SU-DHL-6 (cell line): Measurements from ENCODE around the gene CCDC83.
"Not testable (repeated sequence)": the region's sequence is repeated elsewhere in the genome, so short reads cannot be mapped to it uniquely, and the experiment has no call there.

Source experiments
- H2AFZ ChIP-seq: fragments of 200-600 bp; sonication (generic); 2 replicates; pipeline ENCODE4 v1.6.1; 2014; ENCODE audit warnings: low read depth, mild to moderate bottlenecking, moderate library complexity, mixed read lengths, antibody characterized with exemption, low read length; ENCODE audit not compliant: severe bottlenecking
- H3F3A ChIP-seq: fragments of 200-600 bp; shearing (Covaris generic); 2 replicates; pipeline ENCODE4 v1.6.0; 2016; ENCODE audit warnings: antibody characterized with exemption, mild to moderate bottlenecking; ENCODE audit not compliant: insufficient read depth
- H3K27ac ChIP-seq: fragments of 200-600 bp; sonication (generic); 2 replicates; pipeline ENCODE4 v1.5.1; 2016; ENCODE audit warnings: low read depth, mild to moderate bottlenecking, low read length, moderate library complexity, mixed read lengths
- H3K27me3 ChIP-seq: fragments of 200-600 bp; sonication (generic), shearing (Covaris generic); 2 replicates; pipeline ENCODE4 v1.6.0; 2014; ENCODE audit warnings: mild to moderate bottlenecking, low read length
- H3K36me3 ChIP-seq: fragments of 200-600 bp; sonication (generic); 2 replicates; pipeline ENCODE4 v1.6.1; 2014; ENCODE audit warnings: mild to moderate bottlenecking, low read length, mixed read lengths
- H3K4me2 ChIP-seq: fragments of 300-600, 200-600 bp; shearing (Covaris generic), sonication (generic); 2 replicates; pipeline ENCODE4 v1.6.0; 2014; ENCODE audit warnings: low read length, low read depth, mild to moderate bottlenecking; ENCODE audit not compliant: poor library complexity, severe bottlenecking
- H3K4me3 ChIP-seq: fragments of 200-600 bp; sonication (generic); 2 replicates; pipeline ENCODE4 v1.5.1; 2014; ENCODE audit warnings: antibody characterized with exemption, low read length, mild to moderate bottlenecking, mixed read lengths; ENCODE audit not compliant: insufficient read depth, poor library complexity, severe bottlenecking
- H3K79me2 ChIP-seq: fragments of 200-600 bp; sonication (generic); 2 replicates; pipeline ENCODE4 v1.6.1; 2014; ENCODE audit warnings: mild to moderate bottlenecking, low read length, moderate library complexity; ENCODE audit not compliant: insufficient read depth
- H3K9ac ChIP-seq: fragments of 200-600 bp; sonication (generic); 2 replicates; pipeline ENCODE4 v1.7.0; 2014; ENCODE audit warnings: mild to moderate bottlenecking, low read length
- H3K9me2 ChIP-seq: fragments of 200-600 bp; sonication (generic); replicated peaks from 2 replicates; pipeline ENCODE4 v1.6.1; 2014; ENCODE audit warnings: low read length; ENCODE audit not compliant: insufficient read depth
- H3K9me3 ChIP-seq: fragments of 200-600 bp; sonication (generic); 2 replicates; pipeline ENCODE4 v1.6.1; 2014; ENCODE audit warnings: low read length, mixed read lengths; ENCODE audit not compliant: insufficient read depth
- H4K20me1 ChIP-seq: fragments of 200-600 bp; sonication (generic); 2 replicates; pipeline ENCODE4 v1.6.1; 2014; ENCODE audit warnings: low read depth, mild to moderate bottlenecking, antibody characterized with exemption, low read length, moderate library complexity, mixed read lengths
- EZH2phosphoT487 ChIP-seq: fragments of 200-600 bp; sonication (generic), shearing (Covaris generic); conservative IDR thresholded peaks from 2 replicates; pipeline ENCODE4 v1.6.1; 2018; ENCODE audit warnings: mild to moderate bottlenecking, antibody characterized with exemption, low read length, moderate library complexity, mixed read lengths
- TF ChIP-seq, protein P1 (sequence below): fragments of 200-600 bp; sonication (generic); IDR thresholded peaks from one replicate; pipeline ENCODE4 v1.5.1; 2017; ENCODE audit warnings: antibody characterized with exemption, mild to moderate bottlenecking, low read length, moderate library complexity; ENCODE audit not compliant: insufficient read depth, poor library complexity, severe bottlenecking

Gene CCDC83

DNA sequence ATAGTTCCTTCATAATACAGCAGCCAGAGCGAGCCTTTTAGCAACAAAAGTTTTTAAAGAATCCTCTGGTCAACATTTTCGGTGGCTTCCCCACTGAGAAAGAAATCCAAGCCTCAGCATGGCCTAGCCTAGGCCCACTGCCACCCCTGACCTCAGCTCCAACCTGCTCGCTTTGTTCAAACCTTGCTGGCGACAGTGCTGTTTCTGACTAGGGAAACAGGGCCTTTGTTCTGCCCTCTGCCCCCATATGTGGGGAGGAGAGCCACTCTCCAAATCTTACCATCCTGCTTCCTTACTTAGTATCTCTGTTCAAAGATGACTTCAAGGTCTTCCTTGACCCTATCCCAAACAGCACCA lies 95.8 kb downstream of the CCDC83 start:
- Histone ChIP-seq H3K27ac (no peak overlapping the region), H2AFZ (no peak overlapping the region), H3K9me3 (peaks cover 5% of the 10 kb centered on the region; the same call in 1 of the 2 replicates), H3K9ac (no peak overlapping the region), H3K36me3 (peaks cover 19% of the 10 kb centered on the region), H3K4me2 (no peak overlapping the region), H4K20me1 (no peaks in the 10 kb centered on the region), H3F3A (0 out of 2 replicates have a peak, but pooled peaks cover 3% of the 10 kb centered on the region), H3K79me2 (no peaks in the 10 kb centered on the region), H3K27me3 (no peaks in the 10 kb centered on the region), H3K9me2 (no peaks in the 10 kb centered on the region), H3K4me3 (no peak overlapping the region)
- TF ChIP-seq, protein P1, sequence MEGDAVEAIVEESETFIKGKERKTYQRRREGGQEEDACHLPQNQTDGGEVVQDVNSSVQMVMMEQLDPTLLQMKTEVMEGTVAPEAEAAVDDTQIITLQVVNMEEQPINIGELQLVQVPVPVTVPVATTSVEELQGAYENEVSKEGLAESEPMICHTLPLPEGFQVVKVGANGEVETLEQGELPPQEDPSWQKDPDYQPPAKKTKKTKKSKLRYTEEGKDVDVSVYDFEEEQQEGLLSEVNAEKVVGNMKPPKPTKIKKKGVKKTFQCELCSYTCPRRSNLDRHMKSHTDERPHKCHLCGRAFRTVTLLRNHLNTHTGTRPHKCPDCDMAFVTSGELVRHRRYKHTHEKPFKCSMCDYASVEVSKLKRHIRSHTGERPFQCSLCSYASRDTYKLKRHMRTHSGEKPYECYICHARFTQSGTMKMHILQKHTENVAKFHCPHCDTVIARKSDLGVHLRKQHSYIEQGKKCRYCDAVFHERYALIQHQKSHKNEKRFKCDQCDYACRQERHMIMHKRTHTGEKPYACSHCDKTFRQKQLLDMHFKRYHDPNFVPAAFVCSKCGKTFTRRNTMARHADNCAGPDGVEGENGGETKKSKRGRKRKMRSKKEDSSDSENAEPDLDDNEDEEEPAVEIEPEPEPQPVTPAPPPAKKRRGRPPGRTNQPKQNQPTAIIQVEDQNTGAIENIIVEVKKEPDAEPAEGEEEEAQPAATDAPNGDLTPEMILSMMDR: no peak
- TF ChIP-seq EZH2phosphoT487: no peak

DNA sequence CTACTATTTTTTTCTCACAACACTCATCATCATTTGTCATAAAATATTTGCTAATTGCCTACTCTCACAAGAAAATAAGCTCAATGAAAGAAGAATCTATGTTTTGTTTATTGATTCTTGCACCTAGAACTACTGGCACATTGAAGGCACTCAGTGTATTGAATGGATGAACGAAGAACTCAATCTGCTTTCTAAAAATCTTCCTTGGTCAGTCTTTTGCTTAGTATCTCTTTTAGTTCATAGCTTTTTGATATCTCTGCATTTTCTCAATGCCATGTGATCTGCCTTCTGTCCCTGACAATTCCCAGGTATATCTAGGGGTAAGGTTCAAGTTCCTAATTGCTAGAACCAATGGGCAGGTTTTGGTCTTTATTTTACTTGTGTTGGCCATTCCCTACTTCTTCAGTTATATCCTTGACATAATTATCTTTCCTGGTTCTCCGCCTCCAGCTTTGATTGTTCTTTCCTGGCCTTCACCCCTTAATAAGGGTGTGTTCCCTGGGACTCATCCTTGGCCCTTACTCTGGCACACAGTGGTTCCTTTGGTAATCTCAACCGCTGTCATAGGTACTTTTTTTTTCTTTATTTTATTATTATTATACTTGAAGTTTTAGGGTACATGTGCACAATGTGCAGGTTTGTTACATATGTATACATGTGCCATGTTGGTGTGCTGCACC lies 96.4 kb downstream of the CCDC83 start:
- no peaks in the 10 kb centered on the region for H3K79me2 ChIP-seq
- no peak overlapping the region for H3K9ac ChIP-seq
- no peak overlapping the region for H3K27ac ChIP-seq
- H2AFZ ChIP-seq: no peak overlapping the region
- H3K27me3 ChIP-seq: no peaks in the 10 kb centered on the region
- H3F3A ChIP-seq: 0 out of 2 replicates have a peak, but pooled peaks cover 3% of the 10 kb centered on the region
- H4K20me1 ChIP-seq: no peaks in the 10 kb centered on the region
- TF ChIP-seq, protein P1: no peak
- no peak for TF ChIP-seq EZH2phosphoT487
- no peaks in the 10 kb centered on the region for H3K9me3 ChIP-seq
- H3K4me2 ChIP-seq: no peak overlapping the region
- H3K9me2 ChIP-seq: no peaks in the 10 kb centered on the region
- H3K36me3 ChIP-seq: peaks cover 24% of the 10 kb centered on the region; the same call in 1 of the 2 replicates
- no peak overlapping the region for H3K4me3 ChIP-seq

DNA sequence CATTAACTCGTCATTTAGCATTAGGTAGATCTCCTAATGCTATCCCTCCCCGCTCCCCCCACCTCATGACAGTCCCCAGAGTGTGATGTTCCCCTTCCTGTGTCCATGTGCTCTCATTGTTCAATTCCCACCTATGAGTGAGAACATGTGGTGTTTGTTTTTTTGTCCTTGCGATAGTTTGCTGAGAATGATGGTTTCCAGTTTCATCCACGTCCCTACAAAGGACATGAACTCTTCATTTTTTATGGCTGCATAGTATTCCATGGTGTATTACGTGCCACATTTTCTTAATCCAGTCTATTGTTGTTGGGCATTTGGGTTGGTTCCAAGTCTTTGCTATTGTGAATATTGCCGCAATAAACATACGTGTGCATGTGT lies 96.9 kb downstream of the CCDC83 start:
- H3K9ac ChIP-seq, H2AFZ ChIP-seq, H3F3A ChIP-seq, H3K4me3 ChIP-seq, H3K27me3 ChIP-seq, H4K20me1 ChIP-seq, H3K9me3 ChIP-seq, H3K27ac ChIP-seq, H3K4me2 ChIP-seq, H3K79me2 ChIP-seq, H3K9me2 ChIP-seq: not testable (repeated sequence)
- H3K36me3 ChIP-seq: peaks cover 29% of the 10 kb centered on the region

DNA sequence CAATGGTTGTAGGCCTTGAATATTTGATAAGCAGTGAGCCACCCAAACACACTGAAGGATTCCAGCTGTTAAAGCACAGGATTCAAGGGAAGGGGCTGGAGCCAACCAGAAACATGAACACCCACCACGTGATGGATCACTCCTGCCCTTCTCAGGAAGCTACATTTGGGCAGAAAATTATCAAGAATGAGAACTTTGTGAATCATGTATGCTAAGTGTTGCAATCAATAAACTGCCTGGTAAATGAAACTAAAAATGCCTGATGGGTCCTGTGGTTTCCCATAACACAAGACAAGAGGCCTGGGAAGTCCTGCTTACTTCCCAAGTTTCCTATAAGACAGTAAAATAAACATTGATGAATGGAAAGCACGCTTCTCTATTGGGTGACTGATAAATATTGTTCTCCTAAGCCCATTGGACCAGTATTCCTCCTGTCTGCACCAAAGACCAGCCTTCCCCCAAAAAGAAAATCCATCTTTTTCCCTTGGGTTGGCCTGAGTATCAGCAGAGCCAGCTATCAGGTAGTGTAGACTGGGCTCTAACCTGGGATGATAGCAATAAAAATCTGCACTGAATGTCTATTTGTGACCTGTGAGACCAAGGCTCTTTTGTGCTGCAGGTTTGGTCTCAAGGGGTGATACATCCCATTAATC lies 98.4 kb downstream of the CCDC83 start:
- Histone ChIP-seq H3K9ac (no peak overlapping the region), H3K36me3 (peaks cover 41% of the 10 kb centered on the region), H3K4me2 (no peak overlapping the region), H4K20me1 (no peaks in the 10 kb centered on the region), H2AFZ (no peak overlapping the region), H3K9me2 (no peaks in the 10 kb centered on the region), H3K9me3 (no peaks in the 10 kb centered on the region), H3K27me3 (no peaks in the 10 kb centered on the region), H3K79me2 (no peaks in the 10 kb centered on the region), H3K4me3 (no peak overlapping the region), H3K27ac (no peak overlapping the region), H3F3A (0 out of 2 replicates have a peak, but pooled peaks cover 3% of the 10 kb centered on the region)
- TF ChIP-seq, protein P1: no peak
- no peak for TF ChIP-seq EZH2phosphoT487
